Hematopoietic multipotent progenitor cell treated with erythropoietin and hydrocortisone succinate and interleukin-3 and kit ligand, for 4 days (in vitro differentiated cells): ENCODE measurements around the gene CST8.

ENCODE experiments used
- DNase-seq: peaks from one replicate; pipeline ENCODE4 v3.0.0-alpha.2; 2015

Gene CST8

GRCh38 chr20:23476015-23476754 is 14.7 kb upstream of the CST8 start:
- no peak for DNase-seq

GRCh38 chr20:23477223-23477622 is 13.7 kb upstream of the CST8 start:
- DNase-seq, result no peak

- DNase-seq, result no peak
Measured at GRCh38 chr20:23479043-23479442, 11.9 kb upstream of the CST8 start.

GRCh38 chr20:23482138-23482537 is 8.8 kb upstream of the CST8 start:
- no peak for DNase-seq

GRCh38 chr20:23484081-23484480 is 6.8 kb upstream of the CST8 start:
- DNase-seq, result no peak

- DNase-seq, result no peak
Measured at GRCh38 chr20:23488470-23488869, 2.4 kb upstream of the CST8 start.

GRCh38 chr20:23488996-23489395 is 1.9 kb upstream of the CST8 start:
- DNase-seq, result no peak

- no peak for DNase-seq
Measured at GRCh38 chr20:23492292-23492691, 1.4 kb downstream of the CST8 start.

GRCh38 chr20:23493172-23493772 is 2.4 kb downstream of the CST8 start:
- DNase-seq, result no peak

- DNase-seq, result no peak
Measured at GRCh38 chr20:23497536-23497935, 6.6 kb downstream of the CST8 start.

- DNase-seq, result no peak
Measured at GRCh38 chr20:23501926-23502325, 11.0 kb downstream of the CST8 start.

GRCh38 chr20:23503649-23504048 is 12.7 kb downstream of the CST8 start:
- DNase-seq, result no peak

GRCh38 chr20:23507346-23507745 is 16.4 kb downstream of the CST8 start:
- no peak for DNase-seq

GRCh38 chr20:23508449-23509229 is 17.7 kb downstream of the CST8 start:
- no peak for DNase-seq

GRCh38 chr20:23509247-23509913 is 18.5 kb downstream of the CST8 start:
- DNase-seq, result no peak

GRCh38 chr20:23510000-23510590 is 19.2 kb downstream of the CST8 start:
- DNase-seq, result no peak

- DNase-seq, result no peak
Measured at GRCh38 chr20:23513164-23513563, 22.2 kb downstream of the CST8 start.

GRCh38 chr20:23514848-23515247 is 23.9 kb downstream of the CST8 start:
- DNase-seq, result no peak

- no peak for DNase-seq
Measured at GRCh38 chr20:23515250-23515939, 24.5 kb downstream of the CST8 start.

- no peak for DNase-seq
Measured at GRCh38 chr20:23517719-23518118, 26.8 kb downstream of the CST8 start.

- DNase-seq, result no peak
Measured at GRCh38 chr20:23519556-23519955, 28.6 kb downstream of the CST8 start.

- DNase-seq, result no peak
Measured at GRCh38 chr20:23520185-23520584, 29.3 kb downstream of the CST8 start.
